ENCODE results near the gene CCNT1. TPM values are rescaled to one million over a fixed set of nuclear protein-coding genes. Genes with fewer than 3 reads are reported as not detected.
"Not testable (repeated sequence)": the region's sequence is repeated elsewhere in the genome, so short reads cannot be mapped to it uniquely, and the experiment has no call there.

CCNT1 gene
- total RNA-seq: 10 to 100 TPM; 53.4 to 64.0 TPM

- peak within 1 kb of the TSS; percentile 98 for H3K4me3 Mint-ChIP-seq
- DNase-seq (ENCODE audit: low spot score) (peak; percentile 100), ATAC-seq (peak; percentile 96 to 99)
- peaks cover 31% of the 10 kb centered on the region for H3K36me3 Mint-ChIP-seq
- peaks cover 32 to 36% of the 10 kb centered on the region in 2 donors for H3K4me1 Mint-ChIP-seq (ENCODE audit: low read depth in 2 of 2)
- peaks cover 0 to 2% of the 10 kb centered on the region in 2 donors for H3K27me3 Mint-ChIP-seq
- H3K27ac Mint-ChIP-seq: peak within 1 kb of the TSS; percentile 96 to 99
- H3K9me3 Mint-ChIP-seq: peaks cover 8% of the 10 kb centered on the region
These were observed at the start of gene CCNT1 for GRCh38 chr12:48716493-48717251. CCNT1 (minus strand) TSS chr12:48716707; CDS start chr12:48716675, 32 bp downstream.

GRCh38 chr12:48765753-48766162, 49.3 kb upstream of the CCNT1 start:
- Mint-ChIP-seq H3K36me3 (no peaks in the 10 kb centered on the region), H3K4me1 (ENCODE audit: low read depth in 2 of 2) (peaks cover 23 to 27% of the 10 kb centered on the region in 2 donors), H3K27me3 (no peaks in the 10 kb centered on the region), H3K4me3 (peak overlapping the region; percentile 70), H3K27ac (peak overlapping the region; percentile 28 to 48), H3K9me3 (no peaks in the 10 kb centered on the region)
- ATAC-seq: peak; percentile 92 to 95
- DNase-seq (ENCODE audit: low spot score): peak; percentile 76

DNA sequence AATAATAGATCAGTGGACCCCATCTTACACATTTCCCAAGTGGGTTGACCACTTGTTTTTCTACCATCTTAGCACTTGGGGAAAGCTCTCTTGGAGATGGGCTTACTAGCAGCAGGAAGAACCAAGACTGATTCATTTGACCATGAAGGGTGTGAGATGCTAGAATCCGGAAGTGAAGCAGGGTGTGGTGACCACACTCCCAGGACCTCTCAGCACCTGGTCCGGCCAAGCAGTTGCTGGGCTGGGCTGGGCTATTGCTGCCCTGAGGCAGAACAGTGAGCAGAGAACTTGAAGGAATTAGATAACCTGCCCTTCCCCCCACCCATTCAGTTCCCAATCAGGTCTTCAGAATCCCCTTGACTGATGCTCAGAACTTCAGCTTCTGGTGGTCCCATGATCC, 48.0 kb upstream of the CCNT1 start:
- no peak for ATAC-seq
- Mint-ChIP-seq H3K9me3 (no peaks in the 10 kb centered on the region), H3K4me3 (no peak overlapping the region), H3K36me3 (no peaks in the 10 kb centered on the region), H3K27me3 (no peaks in the 10 kb centered on the region), H3K27ac (peak overlapping the region in 1 of 2 donors; percentile 64), H3K4me1 (ENCODE audit: low read depth in 2 of 2) (peaks cover 23 to 27% of the 10 kb centered on the region in 2 donors)
- DNase-seq (ENCODE audit: low spot score): no peak

DNA sequence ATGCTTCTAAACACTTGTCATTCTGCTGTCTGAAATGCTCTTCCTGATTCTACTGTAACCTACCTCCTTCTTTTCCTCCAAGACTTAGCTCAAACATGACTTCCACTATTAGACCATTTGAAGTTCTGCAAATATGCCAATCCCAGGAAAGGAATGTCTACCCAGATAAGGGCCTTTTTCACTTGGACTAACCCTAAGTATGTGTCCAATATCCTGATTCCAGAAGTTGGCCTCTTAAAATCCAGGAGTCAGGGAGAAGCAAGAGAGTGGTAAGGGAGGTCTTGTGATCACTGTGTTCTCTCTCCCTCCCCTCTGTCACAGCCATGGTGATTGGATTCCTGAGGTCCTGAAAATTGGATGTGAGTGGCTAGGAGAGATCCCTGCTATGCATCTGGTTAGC, 42.2 kb upstream of the CCNT1 start:
- no peaks in the 10 kb centered on the region for H3K9me3 Mint-ChIP-seq
- ATAC-seq: no peak
- no peaks in the 10 kb centered on the region for H3K27me3 Mint-ChIP-seq
- no peak for DNase-seq (ENCODE audit: low spot score)
- H3K36me3 Mint-ChIP-seq: no peaks in the 10 kb centered on the region
- H3K4me1 Mint-ChIP-seq (ENCODE audit: low read depth in 2 of 2): no peaks in the 10 kb centered on the region
- no peak overlapping the region for H3K27ac Mint-ChIP-seq
- H3K4me3 Mint-ChIP-seq: no peak overlapping the region

GRCh38 chr12:48758186-48758585, 41.7 kb upstream of the CCNT1 start:
- Mint-ChIP-seq H3K27me3 (peaks cover 0 to 3% of the 10 kb centered on the region in 2 donors), H3K4me3 (no peak overlapping the region), H3K36me3 (no peaks in the 10 kb centered on the region), H3K4me1 (ENCODE audit: low read depth in 2 of 2) (peaks cover 0 to 3% of the 10 kb centered on the region in 2 donors), H3K9me3 (no peaks in the 10 kb centered on the region), H3K27ac (no peak overlapping the region)
- ATAC-seq (no peak), DNase-seq (ENCODE audit: low spot score) (no peak)

GRCh38 chr12:48750769-48751356, 34.4 kb upstream of the CCNT1 start:
- peaks cover 15 to 16% of the 10 kb centered on the region in 2 donors for H3K27me3 Mint-ChIP-seq
- H3K4me1 Mint-ChIP-seq (ENCODE audit: low read depth in 2 of 2): peaks cover 8 to 11% of the 10 kb centered on the region in 2 donors
- no peaks in the 10 kb centered on the region for H3K9me3 Mint-ChIP-seq
- no peak for DNase-seq (ENCODE audit: low spot score)
- H3K36me3 Mint-ChIP-seq: no peaks in the 10 kb centered on the region
- H3K27ac Mint-ChIP-seq: peak overlapping the region; percentile 19 to 40
- H3K4me3 Mint-ChIP-seq: peak overlapping the region; percentile 10
- peak; percentile 56 to 62 for ATAC-seq

DNA sequence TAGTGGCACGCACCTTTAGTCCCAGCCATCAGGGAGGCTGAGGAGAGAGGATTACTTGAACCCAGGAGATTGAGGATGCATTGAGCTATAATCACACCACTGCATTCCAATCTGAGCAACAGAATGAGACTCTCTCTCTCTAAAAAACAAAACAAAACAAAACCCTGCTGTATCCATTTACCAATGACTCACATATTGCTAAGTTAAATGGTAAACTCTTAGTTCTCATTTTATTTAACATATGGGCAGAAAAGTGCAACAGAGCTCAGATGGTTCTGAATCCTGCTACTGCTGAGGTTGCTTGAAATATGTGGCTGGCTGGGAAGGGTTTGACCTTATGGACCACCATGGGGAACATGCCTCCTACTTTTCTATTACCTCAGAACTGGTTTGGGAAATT, 33.7 kb upstream of the CCNT1 start:
- Mint-ChIP-seq H3K9me3 (no peaks in the 10 kb centered on the region), H3K4me3 (no peak overlapping the region), H3K4me1 (ENCODE audit: low read depth in 2 of 2) (peaks cover 8 to 11% of the 10 kb centered on the region in 2 donors), H3K27me3 (peaks cover 15 to 16% of the 10 kb centered on the region in 2 donors), H3K27ac (peak overlapping the region in 1 of 2 donors; percentile 19), H3K36me3 (no peaks in the 10 kb centered on the region)
- no peak for ATAC-seq
- DNase-seq (ENCODE audit: low spot score): no peak

DNA sequence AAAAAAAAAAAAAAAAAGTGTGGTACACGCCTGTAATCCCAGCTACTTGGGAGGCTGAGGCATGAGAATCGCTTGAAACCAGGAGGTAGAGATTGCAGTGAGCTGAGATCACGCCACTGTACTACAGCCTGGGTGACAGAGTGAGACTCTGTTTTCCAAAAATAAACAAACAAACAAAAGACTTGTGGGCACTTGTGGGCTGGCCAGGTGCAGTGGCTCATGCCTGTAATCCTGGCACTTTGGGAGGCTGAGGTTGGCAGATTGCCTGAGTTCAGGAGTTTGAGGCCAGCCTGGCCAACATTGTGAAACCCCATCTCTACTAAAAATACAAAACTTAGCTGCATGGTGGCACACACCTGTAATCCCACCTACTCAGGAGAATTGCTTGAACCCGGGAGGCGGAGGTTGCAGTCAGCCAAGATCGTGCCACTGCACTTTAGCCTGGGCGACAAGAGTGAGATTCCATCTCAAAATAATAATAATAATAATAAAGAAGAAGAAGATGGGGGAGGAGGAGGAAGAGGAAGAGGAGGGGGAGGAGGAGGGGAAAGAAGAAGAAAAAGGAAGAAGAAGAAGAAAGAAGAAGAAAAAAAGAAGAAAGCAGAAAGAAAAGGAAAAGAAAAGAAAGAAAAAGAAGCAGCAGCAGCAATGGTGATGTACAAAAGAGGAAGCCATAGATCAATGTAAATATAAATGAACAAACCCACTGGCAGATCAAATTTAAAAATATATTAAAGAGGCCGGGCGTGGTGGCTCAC, 27.9 kb upstream of the CCNT1 start:
- H3K27ac Mint-ChIP-seq: no peak overlapping the region
- DNase-seq (ENCODE audit: low spot score) (no peak), ATAC-seq (no peak)
- H3K27me3 Mint-ChIP-seq: peaks cover 14 to 26% of the 10 kb centered on the region in 2 donors
- H3K4me3 Mint-ChIP-seq: no peak overlapping the region
- H3K36me3 Mint-ChIP-seq: no peaks in the 10 kb centered on the region
- H3K9me3 Mint-ChIP-seq: no peaks in the 10 kb centered on the region
- no peaks in the 10 kb centered on the region for H3K4me1 Mint-ChIP-seq (ENCODE audit: low read depth in 2 of 2)

DNA sequence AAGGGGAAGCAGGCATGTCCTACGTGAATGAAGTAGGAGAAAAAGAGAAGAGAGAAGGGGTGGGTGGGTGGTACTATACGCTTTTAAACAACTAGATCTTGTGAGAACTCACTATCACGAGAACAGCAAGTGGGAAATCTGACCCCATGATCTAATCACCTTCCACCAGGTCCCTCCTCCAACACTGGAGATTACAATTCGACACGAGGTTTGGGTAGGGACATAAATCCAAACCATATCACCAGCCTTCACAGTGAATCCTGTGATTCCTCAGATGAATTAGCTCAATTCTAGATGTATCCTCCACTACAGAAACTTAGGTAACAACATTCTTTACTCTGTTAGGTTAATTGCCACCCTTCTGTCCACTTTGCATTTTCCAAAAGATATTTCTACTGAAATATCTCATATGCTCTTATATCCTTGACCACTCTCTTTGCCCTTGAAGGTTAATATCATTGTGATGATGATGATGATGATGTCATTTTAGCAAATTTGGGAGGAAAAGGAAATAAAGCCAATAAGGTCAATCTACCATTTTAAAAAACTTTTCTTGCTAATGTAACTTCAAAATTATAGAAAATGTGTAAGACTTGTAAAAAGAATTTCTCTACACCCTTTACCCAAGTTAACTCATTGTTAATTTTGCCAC, 23.2 kb upstream of the CCNT1 start:
- Mint-ChIP-seq H3K27ac (no peak overlapping the region), H3K36me3 (no peaks in the 10 kb centered on the region), H3K9me3 (no peaks in the 10 kb centered on the region), H3K27me3 (peaks cover 16 to 17% of the 10 kb centered on the region in 2 donors), H3K4me3 (no peak overlapping the region), H3K4me1 (ENCODE audit: low read depth in 2 of 2) (no peaks in the 10 kb centered on the region)
- no peak for DNase-seq (ENCODE audit: low spot score)
- no peak for ATAC-seq

- Mint-ChIP-seq H3K27me3 (peaks cover 16 to 17% of the 10 kb centered on the region in 2 donors), H3K36me3 (no peaks in the 10 kb centered on the region), H3K4me1 (ENCODE audit: low read depth in 2 of 2) (no peaks in the 10 kb centered on the region), H3K9me3 (no peaks in the 10 kb centered on the region), H3K27ac (no peak overlapping the region), H3K4me3 (no peak overlapping the region)
- no peak for ATAC-seq
- DNase-seq (ENCODE audit: low spot score): no peak
These were observed 19.9 kb upstream of the CCNT1 start for GRCh38 chr12:48736456-48736855.

GRCh38 chr12:48728807-48729206, 12.3 kb upstream of the CCNT1 start:
- H3K27me3 Mint-ChIP-seq: peaks cover 7 to 11% of the 10 kb centered on the region in 2 donors
- no peaks in the 10 kb centered on the region for H3K4me1 Mint-ChIP-seq (ENCODE audit: low read depth in 2 of 2)
- no peak for DNase-seq (ENCODE audit: low spot score)
- H3K27ac Mint-ChIP-seq: no peak overlapping the region
- no peak overlapping the region for H3K4me3 Mint-ChIP-seq
- H3K36me3 Mint-ChIP-seq: no peaks in the 10 kb centered on the region
- H3K9me3 Mint-ChIP-seq: no peaks in the 10 kb centered on the region
- no peak for ATAC-seq

DNA sequence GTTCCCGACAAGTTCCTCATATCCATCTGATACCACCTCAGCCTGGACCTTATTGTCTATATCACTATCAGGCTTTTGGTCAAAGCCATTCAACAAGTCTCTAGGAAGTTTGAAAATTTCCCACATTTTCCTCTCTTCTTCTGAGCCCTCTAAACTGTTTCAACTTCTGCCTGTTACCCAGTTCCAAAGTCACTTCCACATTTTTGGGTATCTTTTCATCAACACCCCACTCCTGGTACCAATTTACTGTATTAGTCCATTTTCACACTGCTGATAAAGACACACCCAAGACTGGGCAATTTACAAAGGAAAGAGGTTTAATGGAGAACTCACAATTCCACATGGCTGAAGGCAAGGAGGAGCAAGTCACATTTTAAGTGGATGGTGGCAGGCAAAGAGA, 4.2 kb upstream of the CCNT1 start:
- H3K27ac Mint-ChIP-seq; H3K27me3 Mint-ChIP-seq; DNase-seq (ENCODE audit: low spot score); H3K9me3 Mint-ChIP-seq; ATAC-seq; H3K4me3 Mint-ChIP-seq: not testable (repeated sequence)
- H3K4me1 Mint-ChIP-seq (ENCODE audit: low read depth in 2 of 2): peaks cover 13% of the 10 kb centered on the region in 2 donors
- peaks cover 18% of the 10 kb centered on the region for H3K36me3 Mint-ChIP-seq

GRCh38 chr12:48720171-48720570, 3.7 kb upstream of the CCNT1 start:
- H3K9me3 Mint-ChIP-seq; ATAC-seq; H3K4me3 Mint-ChIP-seq; H3K27me3 Mint-ChIP-seq; DNase-seq (ENCODE audit: low spot score); H3K27ac Mint-ChIP-seq: not testable (repeated sequence)
- peaks cover 14 to 16% of the 10 kb centered on the region in 2 donors for H3K4me1 Mint-ChIP-seq (ENCODE audit: low read depth in 2 of 2)
- peaks cover 18% of the 10 kb centered on the region for H3K36me3 Mint-ChIP-seq
